Omental fat pad (tissue), 4 donors: ENCODE results near the gene TRPT1. TPM values are rescaled to one million over a fixed set of nuclear protein-coding genes. Genes with fewer than 3 reads are reported as not detected.
"Not testable (repeated sequence)": the region's sequence is repeated elsewhere in the genome, so short reads cannot be mapped to it uniquely, and the experiment has no call there.

Source experiments
- ATAC-seq: fragments of 150-250 bp; one replicate; pipeline ENCODE4 v1.9.1; 2016; ENCODE audit warnings: mild to moderate bottlenecking, moderate library complexity; ENCODE audit not compliant: low FRiP score
- DNase-seq: peaks from one replicate; pipeline ENCODE4 v3.0.0-alpha.2; 2019; ENCODE audit warnings: low spot score
- total RNA-seq, 4 donors: library from RNA; depleted of rRNA; stranded (reverse); fragments of >200 nt; gene quantifications; one replicate each; pipeline ENCODE4 v1.1.0, GENCODE V29; 2016
- TF ChIP-seq, protein P1 (sequence below), 3 donors: fragments of 450-650 bp; IDR thresholded peaks; one replicate each; pipeline ENCODE4 v1.5.1; 2016 to 2017; ENCODE audit warnings: antibody characterized with exemption in 3 of 3, mild to moderate bottlenecking in 3 of 3, moderate library complexity in 2 of 3

TRPT1 gene
- total RNA-seq, 4 donors from 2014 or later = 26.3 to 56.6 (median 37.3) TPM

DNA sequence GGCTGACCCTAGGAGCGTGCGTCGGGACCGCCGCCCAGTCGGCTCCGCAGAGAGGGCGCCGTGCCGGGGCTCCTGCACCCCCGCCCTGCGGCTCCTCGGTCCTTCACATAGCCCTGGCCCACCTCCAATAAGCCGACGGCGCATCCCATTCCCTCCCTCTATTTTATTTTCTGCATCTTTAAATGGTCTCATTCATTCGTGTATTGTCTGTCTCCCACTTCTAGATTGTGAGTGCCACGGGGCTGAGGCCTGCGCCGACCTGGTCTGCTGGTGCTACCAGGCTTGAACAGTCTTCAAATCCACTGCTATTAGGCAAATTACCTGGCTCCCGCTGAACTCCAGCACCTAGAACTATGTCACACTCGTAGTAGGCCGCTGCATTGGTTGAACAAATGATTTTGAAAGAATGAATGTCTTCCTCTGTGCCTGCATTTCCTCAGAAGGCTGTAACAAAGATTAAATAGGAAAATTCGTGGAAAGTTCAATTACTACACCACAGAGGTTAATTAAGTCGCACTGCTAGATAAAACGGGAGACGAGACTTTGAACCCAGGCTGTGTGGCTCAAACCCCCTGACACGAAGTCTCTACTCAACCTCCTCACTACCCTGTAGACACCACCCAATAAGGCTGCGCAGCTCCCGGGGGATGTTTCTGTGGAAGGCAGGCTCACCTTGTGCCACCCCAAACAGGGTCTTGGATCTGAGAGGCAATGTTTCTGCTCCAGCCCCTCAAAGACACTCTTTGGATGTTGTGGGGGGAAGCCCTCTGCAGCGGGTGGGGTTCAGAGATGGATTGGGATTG is 21.9 kb upstream of the TRPT1 start:
- ATAC-seq = no peak
- DNase-seq = no peak
- TF ChIP-seq, protein P1, sequence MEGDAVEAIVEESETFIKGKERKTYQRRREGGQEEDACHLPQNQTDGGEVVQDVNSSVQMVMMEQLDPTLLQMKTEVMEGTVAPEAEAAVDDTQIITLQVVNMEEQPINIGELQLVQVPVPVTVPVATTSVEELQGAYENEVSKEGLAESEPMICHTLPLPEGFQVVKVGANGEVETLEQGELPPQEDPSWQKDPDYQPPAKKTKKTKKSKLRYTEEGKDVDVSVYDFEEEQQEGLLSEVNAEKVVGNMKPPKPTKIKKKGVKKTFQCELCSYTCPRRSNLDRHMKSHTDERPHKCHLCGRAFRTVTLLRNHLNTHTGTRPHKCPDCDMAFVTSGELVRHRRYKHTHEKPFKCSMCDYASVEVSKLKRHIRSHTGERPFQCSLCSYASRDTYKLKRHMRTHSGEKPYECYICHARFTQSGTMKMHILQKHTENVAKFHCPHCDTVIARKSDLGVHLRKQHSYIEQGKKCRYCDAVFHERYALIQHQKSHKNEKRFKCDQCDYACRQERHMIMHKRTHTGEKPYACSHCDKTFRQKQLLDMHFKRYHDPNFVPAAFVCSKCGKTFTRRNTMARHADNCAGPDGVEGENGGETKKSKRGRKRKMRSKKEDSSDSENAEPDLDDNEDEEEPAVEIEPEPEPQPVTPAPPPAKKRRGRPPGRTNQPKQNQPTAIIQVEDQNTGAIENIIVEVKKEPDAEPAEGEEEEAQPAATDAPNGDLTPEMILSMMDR (IDR thresholded peaks at IDR 0.05) = no peak

DNA sequence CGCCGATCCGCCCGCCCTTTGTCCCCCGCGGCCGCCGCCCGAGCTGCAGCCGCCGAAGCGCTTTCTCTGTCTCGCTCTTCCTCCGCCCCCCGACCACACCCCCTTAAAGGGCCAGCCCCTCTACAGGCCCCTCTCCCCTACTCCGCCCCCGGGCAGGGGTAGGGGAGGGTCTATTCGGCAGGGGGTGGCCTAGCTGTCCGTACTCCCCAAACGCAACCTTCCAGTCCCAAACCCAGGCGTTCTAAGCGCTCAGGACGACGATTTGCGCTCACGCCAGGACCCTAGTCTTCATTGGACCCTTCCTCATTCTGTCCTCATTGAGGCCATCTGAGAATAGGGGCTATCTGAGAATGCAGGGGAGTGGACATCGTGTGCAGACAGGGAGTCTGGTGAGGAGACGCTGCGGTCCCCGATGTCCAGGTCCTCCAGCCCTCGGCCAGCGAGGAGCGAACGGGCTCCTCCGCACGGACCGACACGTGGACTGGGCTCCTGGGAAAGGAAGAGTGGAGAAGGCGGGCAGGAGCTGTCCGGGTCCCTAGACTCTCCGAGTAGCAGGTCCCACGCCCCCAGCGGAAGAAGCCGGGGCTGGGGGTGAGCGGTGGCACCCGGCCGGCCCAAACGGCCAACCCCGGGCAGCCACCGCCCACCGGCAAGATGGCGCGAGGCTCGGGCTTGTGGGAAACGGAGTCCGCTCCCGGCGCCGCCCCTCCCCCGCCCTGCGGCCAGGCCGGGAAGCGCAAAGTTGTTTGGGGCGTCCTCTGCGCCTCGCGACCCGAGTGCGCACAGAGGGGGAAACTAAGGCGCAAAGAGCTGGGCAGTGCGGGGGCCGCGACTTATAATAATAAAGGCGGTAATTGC is 21.1 kb upstream of the TRPT1 start, which contains the start of gene PPP1R14B:
PPP1R14B (minus strand) TSS at position 73 of the 858 bp plus-strand sequence. CDS start 270 bp downstream, outside the sequence.
- DNase-seq (peak; percentile 60), ATAC-seq (peak; percentile 43)
- TF ChIP-seq, protein P1 (IDR thresholded peaks at IDR 0.05) = no peak

DNA sequence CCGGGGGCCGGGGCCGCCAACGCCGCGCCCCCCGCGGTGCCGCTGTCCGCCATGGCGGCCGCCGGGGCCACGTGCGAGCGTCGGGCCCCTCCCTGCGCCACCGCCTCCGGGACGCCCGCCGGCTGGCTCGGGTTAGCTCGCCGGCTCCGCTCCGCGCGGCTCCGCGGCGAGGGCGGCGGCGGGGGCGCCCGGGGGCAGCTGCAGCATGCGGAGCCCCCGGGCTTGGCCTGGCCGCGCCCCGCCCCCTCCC is 20.6 kb upstream of the TRPT1 start:
- peak; percentile 1 for ATAC-seq
- not testable (repeated sequence) for DNase-seq

DNA sequence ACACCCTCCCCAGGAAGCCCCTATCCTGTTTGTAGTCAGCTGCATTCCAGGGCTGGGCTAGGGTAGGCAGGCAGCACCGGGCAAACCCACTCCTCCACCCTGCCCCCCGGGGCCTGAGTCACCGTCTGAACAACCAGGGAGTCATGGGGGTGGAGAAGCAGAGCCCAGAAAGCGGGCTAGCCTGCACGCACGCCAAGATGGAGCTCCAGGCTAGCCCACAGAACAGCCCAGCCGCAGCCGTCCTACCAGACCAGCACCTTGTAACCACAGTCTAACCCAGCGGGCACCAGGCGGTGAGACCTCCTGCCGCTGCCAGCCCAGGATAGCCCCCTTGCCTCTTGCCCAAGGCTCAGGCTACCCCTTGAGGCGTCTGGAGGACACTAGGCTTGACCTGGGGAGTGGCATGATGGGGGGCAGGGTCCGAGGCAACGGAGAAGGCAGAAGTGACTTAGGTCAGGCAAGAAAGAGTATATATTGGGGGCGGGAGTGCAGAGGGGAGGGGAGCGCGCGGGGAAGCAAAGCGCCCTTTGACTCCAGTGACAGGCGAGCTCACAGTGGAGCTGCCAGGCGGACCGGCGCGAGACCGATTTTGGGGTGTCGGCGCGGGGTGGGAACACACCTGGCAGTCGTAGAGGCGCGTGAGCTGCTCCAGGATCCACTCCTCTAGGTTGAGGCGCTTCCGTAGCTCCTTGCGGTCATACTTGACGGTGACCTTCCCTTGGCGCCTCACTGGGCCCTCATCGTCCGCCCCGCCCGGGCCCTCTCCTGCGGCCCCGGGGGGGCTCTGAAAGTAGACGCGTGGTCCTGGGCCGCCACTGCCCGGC is 20.0 kb upstream of the TRPT1 start:
- DNase-seq (peak; percentile 83), ATAC-seq (peak; percentile 42)
- TF ChIP-seq, protein P1 (IDR thresholded peaks at IDR 0.05) = no peak

DNA sequence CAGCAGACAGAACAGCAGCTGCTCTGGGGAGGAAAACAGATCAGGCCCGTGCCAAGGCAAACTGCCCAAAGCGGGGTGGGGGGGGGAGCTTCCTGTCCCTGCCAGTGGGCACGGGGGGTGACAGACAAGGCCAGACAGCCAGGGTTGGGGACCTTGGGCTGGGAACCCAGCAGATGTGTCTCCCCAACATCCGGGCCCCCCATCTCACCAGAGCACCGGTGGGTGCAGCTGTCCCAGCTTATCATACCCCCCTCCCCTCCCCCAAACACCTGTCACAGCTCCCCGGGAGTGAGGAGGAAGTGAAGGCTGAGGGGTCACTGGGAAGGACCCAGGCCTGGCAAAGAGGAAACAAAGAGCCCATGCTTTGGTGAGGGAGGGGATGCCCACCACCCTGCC is 19.4 kb upstream of the TRPT1 start:
- DNase-seq (no peak), ATAC-seq (no peak)
- TF ChIP-seq, protein P1 (IDR thresholded peaks at IDR 0.05) = no peak

DNA sequence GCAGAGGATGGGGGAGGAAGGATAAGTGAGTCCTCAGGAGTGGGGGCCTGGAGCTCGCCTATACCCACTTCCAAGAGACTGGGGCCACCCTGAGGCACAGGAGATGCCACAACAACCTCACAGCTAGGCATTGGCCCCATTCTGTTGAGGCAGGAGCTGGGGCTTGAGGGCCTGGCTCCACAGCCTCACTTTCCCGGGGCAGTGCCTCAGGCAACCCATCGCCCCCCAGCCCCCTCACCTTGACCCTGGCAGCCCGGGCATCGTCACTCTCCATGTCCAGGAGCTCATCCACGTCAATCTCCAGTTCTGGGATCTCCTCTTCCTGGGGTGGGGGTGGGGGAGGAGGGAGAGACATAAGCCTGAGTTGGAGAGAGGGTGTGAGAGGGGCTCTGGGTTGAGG is 19.0 kb upstream of the TRPT1 start:
- DNase-seq = no peak
- TF ChIP-seq, protein P1 (IDR thresholded peaks at IDR 0.05) = no peak
- no peak for ATAC-seq

DNA sequence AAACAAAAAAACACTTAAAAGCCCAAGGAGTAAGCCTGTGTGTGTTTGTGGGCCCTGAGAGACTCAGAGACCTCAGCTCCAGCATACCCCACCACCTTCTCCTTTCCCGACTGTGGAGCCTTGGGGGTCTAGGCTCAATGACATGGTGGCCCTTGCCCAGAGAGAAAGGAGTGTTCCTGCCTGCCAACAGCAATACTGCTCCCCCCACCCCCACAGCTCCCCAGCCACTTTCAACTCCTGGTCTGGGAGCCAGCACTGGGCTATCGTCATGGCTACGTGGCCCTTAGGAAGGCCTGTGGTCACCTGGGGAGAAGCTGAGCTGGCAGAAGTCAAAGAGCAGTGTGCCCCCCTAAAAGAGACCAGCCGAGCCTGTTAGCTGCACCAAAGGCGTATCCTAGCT is 18.1 kb upstream of the TRPT1 start:
- TF ChIP-seq, protein P1 (IDR thresholded peaks at IDR 0.05) = no peak
- ATAC-seq (no peak), DNase-seq (no peak)
